Neural crest cell (in vitro differentiated cells): ENCODE data around the gene NATD1. TPM values are rescaled to one million over a fixed set of nuclear protein-coding genes. Genes with fewer than 3 reads are reported as not detected.

Source experiments
- DNase-seq: peaks from one replicate; pipeline ENCODE4 v3.0.0; 2021; ENCODE audit warnings: low read depth, mixed read lengths, low spot score
- H3K27ac Mint-ChIP-seq: one replicate; pipeline ENCODE4 v1.8.0; 2021; ENCODE audit warnings: mild to moderate bottlenecking, mixed read lengths; ENCODE audit not compliant: unreplicated experiment
- H3K27me3 Mint-ChIP-seq: 2 replicates; pipeline ENCODE4 v1.8.0; 2021; ENCODE audit warnings: low read depth, mild to moderate bottlenecking, mixed read lengths
- H3K36me3 Mint-ChIP-seq: 2 replicates; pipeline ENCODE4 v1.8.0; 2021; ENCODE audit warnings: low read depth, mild to moderate bottlenecking, mixed read lengths
- H3K4me1 Mint-ChIP-seq: 2 replicates; pipeline ENCODE4 v1.8.0; 2021; ENCODE audit warnings: mixed read lengths
- H3K4me3 Mint-ChIP-seq: one replicate; pipeline ENCODE4 v1.8.0; 2021; ENCODE audit warnings: mild to moderate bottlenecking, mixed read lengths
- H3K9me3 Mint-ChIP-seq: 2 replicates; pipeline ENCODE4 v1.8.0; 2021; ENCODE audit warnings: mixed read lengths
- total RNA-seq: library from RNA; stranded (reverse); gene quantifications from 2 replicates; pipeline ENCODE4 v1.2.1, GENCODE V29; 2021
- TF ChIP-seq, protein P1 (sequence below): fragments of 200-600 bp; sonication (generic); conservative IDR thresholded peaks from 2 replicates; pipeline ENCODE4 v1.5.0; 2021; ENCODE audit warnings: antibody characterized with exemption, mild to moderate bottlenecking

The NATD1 gene
- total RNA-seq, 1 donor from 2014 or later: 6.7 TPM

DNA sequence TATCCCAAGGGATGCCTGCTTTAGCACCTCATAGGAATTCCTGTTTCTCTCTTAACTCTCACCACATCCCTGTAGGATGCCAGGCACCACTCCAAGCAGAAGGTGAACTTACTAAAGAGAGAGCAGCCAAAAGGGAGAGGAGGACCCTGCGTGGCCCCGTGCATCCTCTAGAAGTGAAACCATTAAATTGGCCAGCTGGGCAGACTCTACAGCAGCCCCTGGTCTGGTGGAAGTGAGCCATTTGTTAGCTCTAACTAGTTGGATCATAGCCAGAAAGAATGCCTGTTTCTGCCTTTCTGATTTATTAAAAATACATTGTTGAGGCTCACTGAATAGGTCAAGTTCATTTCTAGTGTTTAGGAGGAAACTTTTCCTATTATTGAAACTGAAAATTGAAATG lies 61.5 kb downstream of the NATD1 start:
- H3K4me1 Mint-ChIP-seq: peaks cover 11% of the 10 kb centered on the region
- TF ChIP-seq, protein P1, sequence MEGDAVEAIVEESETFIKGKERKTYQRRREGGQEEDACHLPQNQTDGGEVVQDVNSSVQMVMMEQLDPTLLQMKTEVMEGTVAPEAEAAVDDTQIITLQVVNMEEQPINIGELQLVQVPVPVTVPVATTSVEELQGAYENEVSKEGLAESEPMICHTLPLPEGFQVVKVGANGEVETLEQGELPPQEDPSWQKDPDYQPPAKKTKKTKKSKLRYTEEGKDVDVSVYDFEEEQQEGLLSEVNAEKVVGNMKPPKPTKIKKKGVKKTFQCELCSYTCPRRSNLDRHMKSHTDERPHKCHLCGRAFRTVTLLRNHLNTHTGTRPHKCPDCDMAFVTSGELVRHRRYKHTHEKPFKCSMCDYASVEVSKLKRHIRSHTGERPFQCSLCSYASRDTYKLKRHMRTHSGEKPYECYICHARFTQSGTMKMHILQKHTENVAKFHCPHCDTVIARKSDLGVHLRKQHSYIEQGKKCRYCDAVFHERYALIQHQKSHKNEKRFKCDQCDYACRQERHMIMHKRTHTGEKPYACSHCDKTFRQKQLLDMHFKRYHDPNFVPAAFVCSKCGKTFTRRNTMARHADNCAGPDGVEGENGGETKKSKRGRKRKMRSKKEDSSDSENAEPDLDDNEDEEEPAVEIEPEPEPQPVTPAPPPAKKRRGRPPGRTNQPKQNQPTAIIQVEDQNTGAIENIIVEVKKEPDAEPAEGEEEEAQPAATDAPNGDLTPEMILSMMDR: no peak
- DNase-seq: no peak
- H3K27ac Mint-ChIP-seq: no peak overlapping the region
- H3K4me3 Mint-ChIP-seq: no peak overlapping the region
- no peaks in the 10 kb centered on the region for H3K27me3 Mint-ChIP-seq
- peaks cover 20% of the 10 kb centered on the region for H3K36me3 Mint-ChIP-seq
- no peaks in the 10 kb centered on the region for H3K9me3 Mint-ChIP-seq

DNA sequence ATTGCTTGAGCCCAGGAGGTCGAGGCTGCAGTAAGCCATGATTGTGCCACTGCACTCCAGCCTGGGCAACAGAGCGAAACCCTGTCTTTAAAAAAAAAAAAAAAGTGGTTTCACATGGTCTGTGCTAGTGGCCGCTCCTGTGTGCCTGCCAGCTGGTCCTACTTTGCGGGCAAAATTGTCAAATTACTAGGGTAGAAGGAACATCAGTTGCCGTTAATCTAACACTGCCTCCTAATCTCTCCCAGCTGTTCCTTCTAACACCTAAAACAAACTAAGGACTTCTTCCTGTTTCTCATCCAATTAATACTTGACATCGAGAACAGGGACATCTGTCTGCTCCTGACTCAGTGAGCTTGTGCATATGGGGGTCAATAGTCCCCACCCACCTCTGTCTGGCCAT lies 63.1 kb downstream of the NATD1 start:
- no peak for DNase-seq
- H3K27me3 Mint-ChIP-seq: no peaks in the 10 kb centered on the region
- no peak overlapping the region for H3K4me3 Mint-ChIP-seq
- H3K27ac Mint-ChIP-seq: no peak overlapping the region
- TF ChIP-seq, protein P1: no peak
- no peaks in the 10 kb centered on the region for H3K9me3 Mint-ChIP-seq
- peaks cover 17% of the 10 kb centered on the region for H3K36me3 Mint-ChIP-seq
- peaks cover 11% of the 10 kb centered on the region for H3K4me1 Mint-ChIP-seq

- Mint-ChIP-seq H3K4me3 (no peak overlapping the region), H3K9me3 (no peaks in the 10 kb centered on the region), H3K4me1 (peaks cover 4% of the 10 kb centered on the region), H3K27ac (no peak overlapping the region), H3K36me3 (peaks cover 15% of the 10 kb centered on the region), H3K27me3 (no peaks in the 10 kb centered on the region)
- no peak for DNase-seq
- TF ChIP-seq, protein P1: no peak
Observed at GRCh38 chr17:21189361-21189760, 63.8 kb downstream of the NATD1 start.

Other genes starting within 250 kb of the NATD1 start
- 386 and 390 TPM in 2 replicates for gene USP22, start 210.4 kb downstream of the NATD1 start, total RNA-seq
- 14.8 and 15.6 TPM in 2 replicates for gene DHRS7B, start 126.4 kb downstream of the NATD1 start, total RNA-seq
- 31.3 and 31.6 TPM in 2 replicates for gene TMEM11, start 39.2 kb downstream of the NATD1 start, total RNA-seq
- gene MAP2K3, start 31.3 kb upstream of the NATD1 start, total RNA-seq: 19.4 and 20.3 TPM in 2 replicates
- gene KCNJ12, start 122.9 kb upstream of the NATD1 start, total RNA-seq: 6.1 and 6.6 TPM in 2 replicates